Esophagus (tissue), 2 donors: ENCODE results near the gene TSG101. TPM values are rescaled to one million over a fixed set of nuclear protein-coding genes. Genes with fewer than 3 reads are reported as not detected.

Experiments
- H3K27ac ChIP-seq, 2 donors: one replicate each; pipeline ENCODE4 v1.5.1; 2013; ENCODE audit warnings: low read depth in 2 of 2, mild to moderate bottlenecking in 2 of 2, inconsistent platforms in 1 of 2, low read length in 1 of 2, moderate library complexity in 1 of 2
- H3K27me3 ChIP-seq, 2 donors: one replicate each; pipeline ENCODE4 v1.6.1; 2013; ENCODE audit warnings: low read length in 2 of 2, control low read depth in 1 of 2, mild to moderate bottlenecking in 1 of 2; ENCODE audit not compliant: insufficient read depth in 2 of 2, control insufficient read depth in 1 of 2
- H3K36me3 ChIP-seq, 2 donors: one replicate each; pipeline ENCODE4 v1.6.1; 2013; ENCODE audit warnings: low read length in 1 of 2; ENCODE audit not compliant: control insufficient read depth in 2 of 2, insufficient read depth in 2 of 2
- H3K4me1 ChIP-seq, 2 donors: one replicate each; pipeline ENCODE4 v1.6.1; 2013; ENCODE audit warnings: low read length in 1 of 2; ENCODE audit not compliant: control insufficient read depth in 2 of 2, insufficient read depth in 2 of 2
- H3K4me3 ChIP-seq, 2 donors: one replicate each; pipeline ENCODE4 v1.5.1; 2013; ENCODE audit warnings: low read length in 2 of 2, mild to moderate bottlenecking in 2 of 2, low read depth in 1 of 2, moderate library complexity in 1 of 2
- H3K9me3 ChIP-seq, 2 donors: one replicate each; pipeline ENCODE4 v1.6.1; 2013; ENCODE audit warnings: mild to moderate bottlenecking in 2 of 2, low read depth in 1 of 2, low read length in 1 of 2, moderate library complexity in 1 of 2; ENCODE audit not compliant: control insufficient read depth in 2 of 2, insufficient read depth in 1 of 2
- WGBS, 2 donors: extraction: QIAGEN DNeasy Blood & Tissue Kit; methylation state at CpG; one replicate each; pipeline ENCODE4 v1.1.7; 2013; 5-methylcytosine and 5-hydroxymethylcytosine counted together
- polyA plus RNA-seq, 2 donors: library from polyadenylated mRNA; stranded (reverse); fragments of 200-250 nt; gene quantifications; one replicate each; pipeline ENCODE4 v1.2.3, GENCODE V29; 2013
- donor health status: healthy with polysubstance abuse.
- donor health status: Bipolar disorder and iron deficiency.

TSG101 gene
- polyA plus RNA-seq, 2 donors = 41.9 to 60.0 TPM

DNA sequence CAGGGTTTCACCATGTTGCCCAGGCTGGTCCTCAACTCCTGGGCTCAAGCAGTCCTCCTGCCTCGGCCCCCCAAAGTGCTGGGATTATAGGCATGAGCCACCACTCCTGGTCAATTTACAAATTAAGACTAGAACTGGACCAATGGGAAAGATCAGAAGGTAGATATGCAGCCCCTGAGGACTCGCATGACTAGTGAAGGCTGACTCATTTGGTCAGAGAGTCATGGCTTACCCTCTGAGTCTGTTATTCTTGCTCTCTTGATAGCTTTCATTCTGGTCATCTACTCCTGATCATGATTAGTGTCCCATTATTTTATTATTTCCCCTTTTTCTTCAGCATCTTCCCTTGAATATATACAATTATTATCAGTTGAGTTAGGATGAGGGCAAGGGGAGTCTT is 73.8 kb downstream of the TSG101 start:
- WGBS, 2 donors = 78 to 83% methylated on average over 2 of the region's 2 CpGs
- no peaks in the 10 kb centered on the region for H3K9me3 ChIP-seq
- no peaks in the 10 kb centered on the region for H3K27me3 ChIP-seq
- no peaks in the 10 kb centered on the region for H3K36me3 ChIP-seq
- H3K4me1 ChIP-seq = no peaks in the 10 kb centered on the region
- H3K4me3 ChIP-seq = no peak overlapping the region
- no peak overlapping the region for H3K27ac ChIP-seq

DNA sequence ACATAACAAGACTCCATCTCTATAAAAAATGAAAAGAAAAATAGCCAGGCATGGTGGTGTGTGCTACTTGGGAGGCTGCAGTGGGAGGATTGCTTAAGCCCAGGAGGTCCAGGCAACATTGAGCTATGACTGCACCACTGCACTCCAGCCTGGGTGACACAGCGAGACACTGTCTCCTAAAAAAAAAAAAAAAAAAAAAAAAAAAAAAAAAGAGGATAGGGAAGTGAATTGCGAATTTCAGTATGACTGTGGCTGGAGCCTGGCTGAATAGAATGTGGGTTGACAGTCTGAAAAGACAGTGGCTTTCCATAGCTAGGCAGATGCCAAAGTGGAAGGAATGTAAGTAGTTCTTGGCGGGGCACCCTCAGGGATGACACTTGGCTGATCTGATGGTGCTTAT is 77.5 kb downstream of the TSG101 start:
- Histone ChIP-seq H3K27me3 (no peaks in the 10 kb centered on the region), H3K36me3 (no peaks in the 10 kb centered on the region), H3K27ac (no peak overlapping the region), H3K9me3 (no peaks in the 10 kb centered on the region), H3K4me3 (no peak overlapping the region), H3K4me1 (no peaks in the 10 kb centered on the region)
- WGBS, 2 donors = 87 to 90% methylated on average over 3 of the region's 3 CpGs

DNA sequence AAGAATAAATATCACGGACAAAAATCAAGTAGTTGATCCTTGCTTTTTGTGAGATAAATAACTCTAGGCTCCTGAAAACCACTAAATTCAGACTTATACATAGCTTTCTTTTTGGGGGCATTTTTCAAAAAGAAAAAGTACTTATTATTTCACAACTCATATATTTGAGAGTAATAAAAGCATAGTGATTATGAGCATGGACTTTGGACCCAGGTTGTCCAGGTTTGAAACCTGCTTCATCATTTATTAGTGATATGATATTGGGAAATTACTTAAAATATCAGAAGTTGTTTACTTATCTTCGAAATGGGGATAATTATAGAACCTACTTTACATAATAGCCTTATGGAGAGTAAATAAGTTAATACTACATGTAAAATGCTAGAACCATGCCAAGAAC is 88.1 kb downstream of the TSG101 start:
- no peak overlapping the region for H3K27ac ChIP-seq
- no peaks in the 10 kb centered on the region for H3K9me3 ChIP-seq
- no peak overlapping the region for H3K4me3 ChIP-seq
- H3K4me1 ChIP-seq = no peaks in the 10 kb centered on the region
- no peaks in the 10 kb centered on the region for H3K27me3 ChIP-seq
- 69 to 80% methylated on average over 2 of the region's 2 CpGs for WGBS, 2 donors
- H3K36me3 ChIP-seq = no peaks in the 10 kb centered on the region

Other genes with a start within 250 kb of the TSG101 start
- gene HPS5, start 204.8 kb downstream of the TSG101 start, polyA plus RNA-seq = 1 to 10 TPM; 6.6 to 6.9 TPM
- gene GTF2H1, start 204.4 kb downstream of the TSG101 start, polyA plus RNA-seq = 10 to 100 TPM; 13.1 to 23.3 TPM
- 100 to 1,000 TPM; 269 to 530 TPM for gene LDHA, start 132.4 kb downstream of the TSG101 start, polyA plus RNA-seq
- under 1 TPM; 0.24 to 0.29 TPM for gene LDHC, start 114.6 kb downstream of the TSG101 start, polyA plus RNA-seq
- not detected for gene LDHAL6A, start 71.1 kb downstream of the TSG101 start, polyA plus RNA-seq
- 1 to 10 TPM; 4.7 to 9.0 TPM for gene UEVLD, start 61.8 kb upstream of the TSG101 start, polyA plus RNA-seq
- gene MISFA, start 72.8 kb upstream of the TSG101 start, polyA plus RNA-seq = 1 to 10 TPM in 1 of 2 donors, under 1 TPM in 1; 0.62 to 1.4 TPM
- 1 to 10 TPM; 3.2 to 5.8 TPM for gene SPTY2D1, start 107.4 kb upstream of the TSG101 start, polyA plus RNA-seq
- 1 to 10 TPM in 1 of 2 donors, under 1 TPM in 1; 0.78 to 5.5 TPM for gene TMEM86A, start 171.8 kb upstream of the TSG101 start, polyA plus RNA-seq
- gene IGSF22, start 199.2 kb upstream of the TSG101 start, polyA plus RNA-seq = under 1 TPM; 0.02 to 0.18 TPM